MCF 10A (cell line): ENCODE measurements around the gene HMMR. TPM values are rescaled to one million over a fixed set of nuclear protein-coding genes. Genes with fewer than 3 reads are reported as not detected.
A peak's percentile ranks its signal among the peaks of the same experiment; 100 is the strongest.

ENCODE experiments used
- BruUV-seq: library from RNA; stranded (reverse); fragments of 400-500 nt; replicated peaks from 2 replicates; lab custom pipeline; 2021; lab: Mats Ljungman, UMichigan
- CTCF ChIA-PET: fragments of 300-600 bp; sonication (Branson Sonifier 250); formaldehyde crosslinking; extraction: SDS; loops from one replicate; lab custom pipeline; 2021; ENCODE audit warnings: antibody characterized with exemption, inconsistent platforms; lab: Yijun Ruan, JAX
- POLR2A ChIA-PET: fragments of 300-600, 350-650 bp; sonication (Branson Sonifier 250); formaldehyde crosslinking; extraction: SDS; loops from one replicate; lab custom pipeline; 2020; ENCODE audit warnings: antibody characterized with exemption, inconsistent platforms; lab: Yijun Ruan, JAX
- DNase-seq: peaks from one replicate; pipeline ENCODE4 v3.0.0-alpha.2; 2018; ENCODE audit not compliant: unreplicated experiment
- H3K27ac Mint-ChIP-seq: one replicate; pipeline ENCODE4 v1.8.0; 2022; ENCODE audit warnings: mild to moderate bottlenecking, low read depth, mixed read lengths; ENCODE audit not compliant: unreplicated experiment
- H3K27me3 Mint-ChIP-seq: one replicate; pipeline ENCODE4 v1.8.0; 2022; ENCODE audit warnings: mixed read lengths; ENCODE audit not compliant: insufficient read depth, unreplicated experiment
- H3K36me3 Mint-ChIP-seq: one replicate; pipeline ENCODE4 v1.8.0; 2022; ENCODE audit warnings: mild to moderate bottlenecking, moderate library complexity, mixed read lengths; ENCODE audit not compliant: insufficient read depth, unreplicated experiment
- H3K4me1 Mint-ChIP-seq: one replicate; pipeline ENCODE4 v1.8.0; 2022; ENCODE audit warnings: mixed read lengths; ENCODE audit not compliant: insufficient read depth, unreplicated experiment
- H3K4me3 Mint-ChIP-seq: one replicate; pipeline ENCODE4 v1.8.0; 2022; ENCODE audit warnings: mild to moderate bottlenecking, moderate library complexity, mixed read lengths; ENCODE audit not compliant: unreplicated experiment
- H3K9me3 Mint-ChIP-seq: one replicate; pipeline ENCODE4 v1.8.0; 2022; ENCODE audit warnings: mixed read lengths; ENCODE audit not compliant: unreplicated experiment
- intact Hi-C: fragments of 100-400 bp; cut with micrococcal nuclease; formaldehyde crosslinking; loops from 2 replicates; pipeline ENCODE4 v1.14.1; 2022
- total RNA-seq: library from RNA; stranded (reverse); gene quantifications from 2 replicates; pipeline ENCODE4 v1.2.3, GENCODE V29; 2022
- TF ChIP-seq, protein P1 (sequence below): fragments of 200-600 bp; IDR thresholded peaks from one replicate; pipeline ENCODE4 v1.8.0; 2022; ENCODE audit warnings: antibody characterized with exemption, mild to moderate bottlenecking; ENCODE audit not compliant: unreplicated experiment

Gene HMMR
- total RNA-seq, 1 experiment from 2014 or later, result 43.5 TPM

DNA sequence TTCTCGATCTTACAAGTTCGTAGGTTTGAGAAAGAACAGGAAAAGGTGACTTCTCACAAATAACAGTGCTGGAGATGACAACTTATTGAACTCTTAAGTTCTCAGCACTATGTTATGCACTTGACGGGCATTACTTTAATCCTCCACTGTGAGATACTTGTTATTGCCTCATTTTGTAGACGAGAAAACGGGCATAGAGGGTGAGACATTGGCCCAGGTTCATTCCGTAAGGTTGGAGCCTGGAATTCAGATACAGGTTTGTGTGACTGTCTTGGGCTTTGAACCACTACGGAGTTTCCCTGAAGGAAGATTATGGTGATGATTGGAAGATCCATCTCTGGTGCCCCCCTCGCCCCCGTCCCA, 45.6 kb downstream of the HMMR start:
- ChIA-PET CTCF (interaction anchor here (0.9 to 4.8 kb wide), 8 partner anchors 16 to 46 kb away, joined by 3 to 60 read pairs (median 5); partner anchors contain the start of genes HMMR and NUDCD2), POLR2A (interaction anchor here (0.9 to 7.0 kb wide), 18 partner anchors 11 to 144 kb away, joined by 4 to 352 read pairs (median 7); partner anchors contain the start of genes CCNG1, HMMR and NUDCD2)
- H3K4me3 Mint-ChIP-seq, result peak overlapping the region; percentile 96
- peaks cover 39% of the 10 kb centered on the region for H3K36me3 Mint-ChIP-seq
- peak overlapping the region; percentile 98 for H3K27ac Mint-ChIP-seq
- H3K27me3 Mint-ChIP-seq, result no peaks in the 10 kb centered on the region
- intact Hi-C loops, result loop anchor here (5.0 kb wide), 1 partner anchor 731 kb away; no protein-coding TSS in a partner anchor
- peaks cover 38% of the 10 kb centered on the region for H3K4me1 Mint-ChIP-seq
- DNase-seq, result no peak
- TF ChIP-seq, protein P1, sequence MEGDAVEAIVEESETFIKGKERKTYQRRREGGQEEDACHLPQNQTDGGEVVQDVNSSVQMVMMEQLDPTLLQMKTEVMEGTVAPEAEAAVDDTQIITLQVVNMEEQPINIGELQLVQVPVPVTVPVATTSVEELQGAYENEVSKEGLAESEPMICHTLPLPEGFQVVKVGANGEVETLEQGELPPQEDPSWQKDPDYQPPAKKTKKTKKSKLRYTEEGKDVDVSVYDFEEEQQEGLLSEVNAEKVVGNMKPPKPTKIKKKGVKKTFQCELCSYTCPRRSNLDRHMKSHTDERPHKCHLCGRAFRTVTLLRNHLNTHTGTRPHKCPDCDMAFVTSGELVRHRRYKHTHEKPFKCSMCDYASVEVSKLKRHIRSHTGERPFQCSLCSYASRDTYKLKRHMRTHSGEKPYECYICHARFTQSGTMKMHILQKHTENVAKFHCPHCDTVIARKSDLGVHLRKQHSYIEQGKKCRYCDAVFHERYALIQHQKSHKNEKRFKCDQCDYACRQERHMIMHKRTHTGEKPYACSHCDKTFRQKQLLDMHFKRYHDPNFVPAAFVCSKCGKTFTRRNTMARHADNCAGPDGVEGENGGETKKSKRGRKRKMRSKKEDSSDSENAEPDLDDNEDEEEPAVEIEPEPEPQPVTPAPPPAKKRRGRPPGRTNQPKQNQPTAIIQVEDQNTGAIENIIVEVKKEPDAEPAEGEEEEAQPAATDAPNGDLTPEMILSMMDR, result no peak
- TSS peak; percentile 50 for BruUV-seq
- no peaks in the 10 kb centered on the region for H3K9me3 Mint-ChIP-seq

DNA sequence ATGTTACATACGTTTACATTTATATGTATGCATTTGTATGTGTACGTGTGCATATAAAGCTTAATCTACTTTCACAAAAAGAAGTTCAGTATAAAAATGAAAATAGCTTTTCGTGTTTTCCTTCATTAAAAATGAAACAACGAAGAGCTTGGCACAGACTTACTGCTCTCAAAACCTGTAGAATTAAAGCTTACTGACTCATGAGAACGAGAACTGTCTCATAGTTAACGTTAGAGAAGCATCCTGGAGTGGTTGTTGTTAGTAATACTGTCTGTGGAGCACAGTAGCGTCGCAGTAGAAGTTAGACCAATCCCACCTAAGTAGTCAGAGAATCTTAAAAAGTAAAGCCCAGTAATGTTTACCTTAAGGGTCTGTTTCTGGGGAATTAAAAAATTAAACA, 46.3 kb downstream of the HMMR start:
- H3K9me3 Mint-ChIP-seq, result no peaks in the 10 kb centered on the region
- H3K27ac Mint-ChIP-seq, result peak overlapping the region; percentile 98
- intact Hi-C loops, result loop anchor here (5.0 kb wide), 1 partner anchor 731 kb away; no protein-coding TSS in a partner anchor
- peaks cover 39% of the 10 kb centered on the region for H3K4me1 Mint-ChIP-seq
- DNase-seq, result peak; percentile 57
- ChIA-PET CTCF (interaction anchor here (0.6 to 1.1 kb wide), 7 partner anchors 17 to 1647 kb away, joined by 3 to 8 read pairs (median 4); partner anchors contain the start of genes HMMR and NUDCD2), POLR2A (interaction anchor here (0.7 to 7.0 kb wide), 11 partner anchors 10 to 143 kb away, joined by 3 to 352 read pairs (median 5); partner anchors contain the start of genes CCNG1, HMMR and NUDCD2)
- H3K4me3 Mint-ChIP-seq, result peak overlapping the region; percentile 96
- H3K36me3 Mint-ChIP-seq, result peaks cover 41% of the 10 kb centered on the region
- no TSS peak for BruUV-seq
- TF ChIP-seq, protein P1, result no peak
- no peaks in the 10 kb centered on the region for H3K27me3 Mint-ChIP-seq

DNA sequence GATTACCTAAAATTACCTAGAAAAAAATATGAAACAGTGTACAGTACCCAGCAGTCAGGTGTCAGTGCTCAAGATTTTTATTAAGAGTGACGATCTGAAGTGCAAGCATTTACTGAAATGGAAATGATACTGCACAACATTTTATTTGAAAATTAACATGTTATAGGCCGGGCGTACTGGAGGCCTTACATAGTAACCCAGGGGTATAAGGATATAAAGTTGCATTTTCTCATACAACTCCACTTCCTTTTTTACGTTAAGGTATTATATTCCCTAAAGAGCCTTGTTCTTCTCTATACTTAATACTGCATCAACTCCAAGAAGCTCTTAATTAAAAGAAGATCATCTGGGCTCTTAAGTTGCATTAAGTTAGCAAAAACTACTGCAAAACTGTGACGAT, 48.3 kb downstream of the HMMR start:
- Mint-ChIP-seq H3K27me3 (no peaks in the 10 kb centered on the region), H3K36me3 (peaks cover 62% of the 10 kb centered on the region), H3K9me3 (no peaks in the 10 kb centered on the region), H3K27ac (peak overlapping the region; percentile 98), H3K4me1 (peaks cover 37% of the 10 kb centered on the region), H3K4me3 (peak overlapping the region; percentile 96)
- intact Hi-C loops, result loop anchor here (5.0 kb wide), 1 partner anchor 729 kb away; no protein-coding TSS in a partner anchor
- ChIA-PET POLR2A (interaction anchor here (1.1 to 7.0 kb wide), 17 partner anchors 8 to 1024 kb away, joined by 3 to 352 read pairs (median 11); partner anchors contain the start of genes CCNG1, HMMR and NUDCD2), CTCF (interaction anchor here (0.6 to 3.3 kb wide), 10 partner anchors 10 to 1972 kb away, joined by 3 to 13 read pairs (median 4); partner anchors contain the start of genes HMMR and NUDCD2)
- TF ChIP-seq, protein P1, result no peak
- BruUV-seq, result no TSS peak
- DNase-seq, result peak; percentile 10

DNA sequence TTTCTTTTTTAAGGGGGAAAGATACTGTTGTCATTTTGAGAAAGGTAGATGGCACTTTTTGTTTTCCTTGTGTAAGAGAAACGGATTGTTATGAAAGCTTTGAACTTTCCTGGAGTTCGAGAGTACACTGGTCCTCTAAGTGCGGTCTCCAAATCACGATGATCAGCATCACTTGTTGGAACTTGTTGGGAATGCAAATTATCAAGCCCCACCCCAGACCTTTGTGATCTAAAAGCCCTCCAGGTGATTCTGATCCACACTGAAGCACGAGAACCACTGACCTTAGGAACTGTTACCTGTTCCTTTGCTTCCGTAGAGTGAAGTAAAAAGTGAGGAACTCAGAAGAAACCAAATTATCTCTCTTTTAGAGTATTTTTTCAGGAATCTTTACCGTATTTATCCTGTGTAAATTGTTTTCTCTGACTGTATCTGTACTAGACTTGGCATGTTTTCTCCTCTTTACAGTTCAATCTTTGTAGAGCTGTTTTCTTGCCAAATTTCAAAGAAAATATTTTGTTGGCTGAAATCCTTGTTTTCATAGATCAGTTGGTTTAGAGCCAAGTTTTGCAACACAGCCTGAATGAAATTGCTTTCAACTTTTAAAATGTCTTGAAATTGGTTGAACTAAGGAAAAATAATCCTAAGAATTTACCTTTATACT, 49.0 kb downstream of the HMMR start:
- peaks cover 62% of the 10 kb centered on the region for H3K36me3 Mint-ChIP-seq
- POLR2A ChIA-PET, result interaction anchor here (0.5 to 7.0 kb wide), 21 partner anchors 9 to 1023 kb away, joined by 3 to 352 read pairs (median 8); partner anchors contain the start of genes CCNG1, HMMR and NUDCD2
- intact Hi-C loops, result loop anchor here (5.0 kb wide), 1 partner anchor 728 kb away; no protein-coding TSS in a partner anchor
- H3K4me3 Mint-ChIP-seq, result peak overlapping the region; percentile 96
- peaks cover 31% of the 10 kb centered on the region for H3K4me1 Mint-ChIP-seq
- CTCF ChIA-PET, result interaction anchor here (0.6 to 3.3 kb wide), 7 partner anchors 10 to 995 kb away, joined by 3 to 13 read pairs (median 5); no protein-coding TSS in a partner anchor
- peak; percentile 98 for DNase-seq
- H3K9me3 Mint-ChIP-seq, result no peaks in the 10 kb centered on the region
- H3K27ac Mint-ChIP-seq, result peak overlapping the region; percentile 98
- TF ChIP-seq, protein P1, result no peak
- no TSS peak for BruUV-seq
- no peaks in the 10 kb centered on the region for H3K27me3 Mint-ChIP-seq
